GM12891 (cell line): ENCODE data around the gene TM9SF2.

ENCODE experiments used
- POLR2A ChIP-seq: IDR thresholded peaks from 2 replicates; pipeline ENCODE4 v1.6.1; 2011; ENCODE audit warnings: low read depth, low read length, control low read depth
- POLR2AphosphoS5 ChIP-seq: IDR thresholded peaks from 2 replicates; pipeline ENCODE4 v1.6.1; 2011; ENCODE audit warnings: low read depth, low read length, control low read depth
- POU2F2 ChIP-seq: IDR thresholded peaks from 2 replicates; pipeline ENCODE4 v1.6.1; 2011; ENCODE audit warnings: low read depth, mild to moderate bottlenecking, control low read depth, low read length, moderate library complexity

DNA sequence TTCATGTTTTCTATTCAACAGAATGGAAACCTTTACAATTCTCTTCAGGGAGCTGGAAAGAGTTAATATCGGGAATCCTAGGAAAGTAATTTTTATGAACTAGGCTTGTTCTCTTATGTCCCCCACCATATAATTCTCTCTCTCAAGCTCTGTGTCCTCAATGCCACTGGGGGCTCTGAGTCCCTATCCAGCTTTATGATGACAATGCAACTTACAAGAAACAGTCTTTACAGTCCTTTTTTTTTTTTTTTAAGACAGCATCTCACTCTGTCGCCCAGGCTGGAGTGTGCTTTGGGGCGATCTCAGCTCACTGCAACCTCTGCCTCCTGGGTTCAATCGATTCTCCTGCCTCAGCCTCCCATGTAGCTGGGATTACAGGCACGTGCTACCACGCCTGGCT lies 31.2 kb upstream of the TM9SF2 start:
- TF ChIP-seq POLR2AphosphoS5, result no peak
- TF ChIP-seq POLR2A, result no peak
- no peak for TF ChIP-seq POU2F2
